ENCODE measurements around the gene RBM22. TPM values are rescaled to one million over a fixed set of nuclear protein-coding genes. Genes with fewer than 3 reads are reported as not detected.

Gene RBM22
- total RNA-seq, 2 experiments from 2014 or later, result 98.2 to 101 TPM

- DNase-seq, result no peak
- Histone ChIP-seq H3K9me3 (ENCODE audit: control insufficient read depth in 1 of 2, insufficient read depth in 1 of 2, low read length in 2 of 2) (no peaks in the 10 kb centered on the region), H3K4me1 (ENCODE audit: insufficient read depth, low read length) (peaks cover 6% of the 10 kb centered on the region), H3K27ac (ENCODE audit: low read depth in 1 of 2, low read length in 2 of 2) (no peak overlapping the region), H3K36me3 (ENCODE audit: insufficient read depth, low read length) (no peaks in the 10 kb centered on the region), H3K4me3 (ENCODE audit: low read length) (no peak overlapping the region), H3K27me3 (ENCODE audit: control insufficient read depth in 1 of 2, insufficient read depth in 2 of 2, low read length in 2 of 2) (no peaks in the 10 kb centered on the region)
- Mint-ChIP-seq H3K4me1 (ENCODE audit: low read depth) (peaks cover 4% of the 10 kb centered on the region), H3K27me3 (no peaks in the 10 kb centered on the region), H3K9me3 (no peaks in the 10 kb centered on the region), H3K36me3 (ENCODE audit: low read depth) (no peaks in the 10 kb centered on the region), H3K4me3 (no peak overlapping the region), H3K27ac (no peak overlapping the region)
- TF ChIP-seq, protein P1, sequence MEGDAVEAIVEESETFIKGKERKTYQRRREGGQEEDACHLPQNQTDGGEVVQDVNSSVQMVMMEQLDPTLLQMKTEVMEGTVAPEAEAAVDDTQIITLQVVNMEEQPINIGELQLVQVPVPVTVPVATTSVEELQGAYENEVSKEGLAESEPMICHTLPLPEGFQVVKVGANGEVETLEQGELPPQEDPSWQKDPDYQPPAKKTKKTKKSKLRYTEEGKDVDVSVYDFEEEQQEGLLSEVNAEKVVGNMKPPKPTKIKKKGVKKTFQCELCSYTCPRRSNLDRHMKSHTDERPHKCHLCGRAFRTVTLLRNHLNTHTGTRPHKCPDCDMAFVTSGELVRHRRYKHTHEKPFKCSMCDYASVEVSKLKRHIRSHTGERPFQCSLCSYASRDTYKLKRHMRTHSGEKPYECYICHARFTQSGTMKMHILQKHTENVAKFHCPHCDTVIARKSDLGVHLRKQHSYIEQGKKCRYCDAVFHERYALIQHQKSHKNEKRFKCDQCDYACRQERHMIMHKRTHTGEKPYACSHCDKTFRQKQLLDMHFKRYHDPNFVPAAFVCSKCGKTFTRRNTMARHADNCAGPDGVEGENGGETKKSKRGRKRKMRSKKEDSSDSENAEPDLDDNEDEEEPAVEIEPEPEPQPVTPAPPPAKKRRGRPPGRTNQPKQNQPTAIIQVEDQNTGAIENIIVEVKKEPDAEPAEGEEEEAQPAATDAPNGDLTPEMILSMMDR (IDR thresholded peaks at IDR 0.05), result no peak
- ATAC-seq (ENCODE audit: poor library complexity), result no peak
- intact Hi-C loops (cut with DNase I, micrococcal nuclease), result loop anchor here in 1 of 2 experiments (10.0 kb wide), 1 partner anchor 593 kb away; no protein-coding TSS in a partner anchor
- POLR2A ChIA-PET, result no interaction called here
- CTCF ChIA-PET, result no interaction called here
Observed at GRCh38 chr5:150651382-150651781, 49.5 kb downstream of the RBM22 start.

- H3K4me3 Mint-ChIP-seq, result no peak overlapping the region
- no peaks in the 10 kb centered on the region for H3K4me1 ChIP-seq (ENCODE audit: insufficient read depth, low read length)
- ChIA-PET POLR2A (no interaction called here), CTCF (no interaction called here)
- no peaks in the 10 kb centered on the region for H3K9me3 Mint-ChIP-seq
- no peaks in the 10 kb centered on the region for H3K36me3 ChIP-seq (ENCODE audit: insufficient read depth, low read length)
- DNase-seq (no peak), ATAC-seq (ENCODE audit: poor library complexity) (no peak)
- H3K4me1 Mint-ChIP-seq (ENCODE audit: low read depth), result no peaks in the 10 kb centered on the region
- intact Hi-C loops (cut with DNase I, micrococcal nuclease), result loop anchor here in 1 of 2 experiments (10.0 kb wide), 1 partner anchor 594 kb away; no protein-coding TSS in a partner anchor
- H3K9me3 ChIP-seq (ENCODE audit: control insufficient read depth in 1 of 2, insufficient read depth in 1 of 2, low read length in 2 of 2), result no peaks in the 10 kb centered on the region
- no peaks in the 10 kb centered on the region for H3K27me3 Mint-ChIP-seq
- no peak overlapping the region for H3K27ac ChIP-seq (ENCODE audit: low read depth in 1 of 2, low read length in 2 of 2)
- no peak overlapping the region for H3K4me3 ChIP-seq (ENCODE audit: low read length)
- TF ChIP-seq, protein P1 (IDR thresholded peaks at IDR 0.05), result no peak
- no peaks in the 10 kb centered on the region for H3K36me3 Mint-ChIP-seq (ENCODE audit: low read depth)
- H3K27ac Mint-ChIP-seq, result no peak overlapping the region
- H3K27me3 ChIP-seq (ENCODE audit: control insufficient read depth in 1 of 2, insufficient read depth in 2 of 2, low read length in 2 of 2), result no peaks in the 10 kb centered on the region
Observed at GRCh38 chr5:150650021-150651006, 50.5 kb downstream of the RBM22 start.

- no peak overlapping the region for H3K27ac ChIP-seq (ENCODE audit: low read depth in 1 of 2, low read length in 2 of 2)
- intact Hi-C loops (cut with DNase I, micrococcal nuclease), result loop anchor here in 1 of 2 experiments (10.0 kb wide), 1 partner anchor 595 kb away; no protein-coding TSS in a partner anchor
- no peak overlapping the region for H3K27ac Mint-ChIP-seq
- H3K4me1 ChIP-seq (ENCODE audit: insufficient read depth, low read length), result no peaks in the 10 kb centered on the region
- ATAC-seq (ENCODE audit: poor library complexity) (no peak), DNase-seq (no peak)
- H3K27me3 Mint-ChIP-seq, result no peaks in the 10 kb centered on the region
- no peaks in the 10 kb centered on the region for H3K9me3 ChIP-seq (ENCODE audit: control insufficient read depth in 1 of 2, insufficient read depth in 1 of 2, low read length in 2 of 2)
- TF ChIP-seq, protein P1 (IDR thresholded peaks at IDR 0.05), result no peak
- H3K27me3 ChIP-seq (ENCODE audit: control insufficient read depth in 1 of 2, insufficient read depth in 2 of 2, low read length in 2 of 2), result no peaks in the 10 kb centered on the region
- ChIA-PET CTCF (no interaction called here), POLR2A (no interaction called here)
- H3K9me3 Mint-ChIP-seq, result no peaks in the 10 kb centered on the region
- no peaks in the 10 kb centered on the region for H3K4me1 Mint-ChIP-seq (ENCODE audit: low read depth)
- no peaks in the 10 kb centered on the region for H3K36me3 Mint-ChIP-seq (ENCODE audit: low read depth)
- no peak overlapping the region for H3K4me3 Mint-ChIP-seq
- H3K4me3 ChIP-seq (ENCODE audit: low read length), result no peak overlapping the region
- no peaks in the 10 kb centered on the region for H3K36me3 ChIP-seq (ENCODE audit: insufficient read depth, low read length)
Observed at GRCh38 chr5:150649108-150650020, 51.5 kb downstream of the RBM22 start.

All from CD4-positive, alpha-beta T cell (primary cell).